ENCODE measurements around the gene FAM168A.

FAM168A gene

GRCh38 chr11:73532310-73532709, 65.6 kb downstream of the FAM168A start:
- TF ChIP-seq CTCF (IDR thresholded peaks at IDR 0.05; ENCODE audit: insufficient read depth, low read depth, low read length, missing control alignments) = no peak
- DNase-seq (ENCODE audit: low read depth) = no peak
- H3K4me3 ChIP-seq (ENCODE audit: low read length) = no peak overlapping the region

- no peak overlapping the region for H3K4me3 ChIP-seq (ENCODE audit: low read length)
- TF ChIP-seq CTCF (IDR thresholded peaks at IDR 0.05; ENCODE audit: insufficient read depth, low read depth, low read length, missing control alignments) = no peak
Measured at GRCh38 chr11:73531386-73531785, 66.5 kb downstream of the FAM168A start.

GRCh38 chr11:73530109-73530508, 67.8 kb downstream of the FAM168A start:
- TF ChIP-seq CTCF (IDR thresholded peaks at IDR 0.05; ENCODE audit: insufficient read depth, low read depth, low read length, missing control alignments) = peak; percentile 37
- DNase-seq (ENCODE audit: low read depth) = peak; percentile 18
- no peak overlapping the region for H3K4me3 ChIP-seq (ENCODE audit: low read length)

More at GRCh38 chr11:73531386-73531785, 66.5 kb downstream of the FAM168A start:
- DNase-seq (ENCODE audit: low read depth) = no peak

GRCh38 chr11:73529204-73529530, 68.7 kb downstream of the FAM168A start:
- H3K4me3 ChIP-seq (ENCODE audit: low read length) = no peak overlapping the region
- TF ChIP-seq CTCF (IDR thresholded peaks at IDR 0.05; ENCODE audit: insufficient read depth, low read depth, low read length, missing control alignments) = no peak
- DNase-seq (ENCODE audit: low read depth) = no peak

- H3K4me3 ChIP-seq (ENCODE audit: low read length) = no peak overlapping the region
- DNase-seq (ENCODE audit: low read depth) = no peak
- TF ChIP-seq CTCF (IDR thresholded peaks at IDR 0.05; ENCODE audit: insufficient read depth, low read depth, low read length, missing control alignments) = no peak
Measured at GRCh38 chr11:73528483-73529203, 69.3 kb downstream of the FAM168A start.

GRCh38 chr11:73528013-73528412, 69.9 kb downstream of the FAM168A start:
- no peak for DNase-seq (ENCODE audit: low read depth)
- H3K4me3 ChIP-seq (ENCODE audit: low read length) = no peak overlapping the region
- TF ChIP-seq CTCF (IDR thresholded peaks at IDR 0.05; ENCODE audit: insufficient read depth, low read depth, low read length, missing control alignments) = no peak

GRCh38 chr11:73525611-73526010, 72.3 kb downstream of the FAM168A start:
- no peak for TF ChIP-seq CTCF (IDR thresholded peaks at IDR 0.05; ENCODE audit: insufficient read depth, low read depth, low read length, missing control alignments)
- no peak for DNase-seq (ENCODE audit: low read depth)
- no peak overlapping the region for H3K4me3 ChIP-seq (ENCODE audit: low read length)

All from epithelial cell of esophagus (primary cell).